SU-DHL-6 (cell line): ENCODE measurements around the gene WDR7.

Experiments
- CTCF ChIP-seq: fragments of 200-600 bp; sonication (generic); IDR thresholded peaks from one replicate; pipeline ENCODE4 v1.5.1; 2017; ENCODE audit warnings: antibody characterized with exemption, mild to moderate bottlenecking, low read length, moderate library complexity; ENCODE audit not compliant: insufficient read depth, poor library complexity, severe bottlenecking
- EZH2phosphoT487 ChIP-seq: fragments of 200-600 bp; sonication (generic), shearing (Covaris generic); conservative IDR thresholded peaks from 2 replicates; pipeline ENCODE4 v1.6.1; 2018; ENCODE audit warnings: mild to moderate bottlenecking, antibody characterized with exemption, low read length, moderate library complexity, mixed read lengths

GRCh38 chr18:57057890-57058289 is 406.7 kb downstream of the WDR7 start:
- TF ChIP-seq CTCF (no peak), EZH2phosphoT487 (no peak)
